HCT116 (cell line): Measurements from ENCODE around the gene ABTB2. TPM values are rescaled to one million over a fixed set of nuclear protein-coding genes. Genes with fewer than 3 reads are reported as not detected.
A peak's percentile ranks its signal among the peaks of the same experiment; 100 is the strongest.

Experiments used
- ATAC-seq: fragments of 200-7000 bp; cut with Tn5 transposase; 2 replicates; pipeline ENCODE4 v1.9.1; 2020; ENCODE audit warnings: mild to moderate bottlenecking, moderate library complexity
- BruUV-seq: library from RNA; stranded (reverse); fragments of 400-500 nt; replicated peaks from 2 replicates; lab custom pipeline; 2021; lab: Mats Ljungman, UMichigan
- CTCF ChIA-PET: fragments of 300-600 bp; sonication (Branson Sonifier 250); formaldehyde crosslinking; loops from one replicate; lab custom pipeline; 2021; ENCODE audit warnings: antibody characterized with exemption; lab: Charles Lee
- POLR2A ChIA-PET: fragments of 300-600, 350-600 bp; sonication (Branson Sonifier 250); formaldehyde crosslinking; loops from one replicate; lab custom pipeline; 2021; ENCODE audit warnings: antibody characterized with exemption; lab: Charles Lee
- RAD21 ChIA-PET, 2 experiments: fragments of 300-600 bp; sonication (Branson Sonifier 250); formaldehyde crosslinking; loops; one replicate each; lab custom pipeline; 2023; ENCODE audit warnings: low total read pairs in 2 of 2; ENCODE audit not compliant: uncharacterized antibody in 2 of 2, unreplicated experiment in 2 of 2, low non-redundant PET in 1 of 2; lab: Charles Lee
- DNase-seq: peaks from one replicate; pipeline ENCODE4 v3.0.0-alpha.2; 2010; ENCODE audit warnings: low read depth, low spot score
- H2AFZ ChIP-seq: fragments of 200-600 bp; shearing (Covaris generic), sonication (generic); 2 replicates; pipeline ENCODE4 v1.6.1; 2017; ENCODE audit warnings: low read depth, mixed run types, mixed read lengths, antibody characterized with exemption, low read length; ENCODE audit not compliant: poor library complexity, severe bottlenecking
- H3K27ac ChIP-seq: 2 replicates; pipeline ENCODE4 v1.5.1; 2012; ENCODE audit warnings: low read depth, low read length
- H3K27me3 ChIP-seq: fragments of 200-600 bp; sonication (generic); 2 replicates; pipeline ENCODE4 v1.6.1; 2016; ENCODE audit warnings: mixed run types, low read length, mixed read lengths; ENCODE audit not compliant: insufficient read depth
- H3K36me3 ChIP-seq, 2 experiments: fragments of 200-500 bp in 1 of 2; fragments of 200-600 bp in 1 of 2; sonication (Bioruptor generic) in 1 of 2; sonication (generic) in 1 of 2; 2 replicates each; pipeline versions ENCODE4 v1.5.1 to v1.6.1; 2014 to 2016; ENCODE audit warnings: low read length in 2 of 2, inconsistent platforms in 1 of 2, mixed read lengths in 1 of 2, mixed run types in 1 of 2; ENCODE audit not compliant: insufficient read depth in 2 of 2, control insufficient read depth in 1 of 2
- H3K4me1 ChIP-seq, 2 experiments: fragments of 200-600 bp in 1 of 2; sonication (generic) in 1 of 2; 2 replicates each; pipeline versions ENCODE4 v1.5.1 to v1.6.1; 2012 to 2017; ENCODE audit warnings: low read length in 2 of 2, inconsistent platforms in 1 of 2, mild to moderate bottlenecking in 1 of 2, mixed read lengths in 1 of 2, mixed run types in 1 of 2, moderate library complexity in 1 of 2; ENCODE audit not compliant: insufficient read depth in 2 of 2, control insufficient read depth in 1 of 2
- H3K4me2 ChIP-seq: fragments of 200-600 bp; sonication (generic); 2 replicates; pipeline ENCODE4 v1.6.1; 2017; ENCODE audit warnings: mixed run types, low read length, mixed read lengths
- H3K4me3 ChIP-seq, 2 experiments: fragments of 200-600 bp in 1 of 2; sonication (generic) in 1 of 2; replicated peaks in 1 of 2; 2 replicates each; pipeline ENCODE4 v1.5.1; 2011 to 2016; ENCODE audit warnings: low read length in 2 of 2, control low read depth in 1 of 2, low read depth in 1 of 2, mild to moderate bottlenecking in 1 of 2, mixed read lengths in 1 of 2, mixed run types in 1 of 2
- H3K79me2 ChIP-seq: fragments of 200-600 bp; sonication (generic); 2 replicates; pipeline ENCODE4 v1.6.1; 2017; ENCODE audit warnings: mild to moderate bottlenecking, mixed run types, low read length, moderate library complexity, mixed read lengths; ENCODE audit not compliant: insufficient read depth
- H3K9ac ChIP-seq: fragments of 200-600 bp; sonication (generic); 2 replicates; pipeline ENCODE4 v1.6.1; 2016; ENCODE audit warnings: low read length, mixed read lengths
- H3K9me2 ChIP-seq: fragments of 200-600 bp; sonication (generic), shearing (Covaris generic); 2 replicates; pipeline ENCODE4 v1.6.1; 2017; ENCODE audit warnings: mixed run types, mild to moderate bottlenecking, moderate library complexity; ENCODE audit not compliant: insufficient read depth
- H3K9me3 ChIP-seq, 2 experiments: fragments of 200-500 bp in 1 of 2; fragments of 200-600 bp in 1 of 2; sonication (Bioruptor generic) in 1 of 2; sonication (generic) in 1 of 2; 2 replicates each; pipeline ENCODE4 v1.6.1; 2014 to 2017; ENCODE audit warnings: low read length in 2 of 2, mixed read lengths in 2 of 2, inconsistent platforms in 1 of 2, low read depth in 1 of 2, mild to moderate bottlenecking in 1 of 2, mixed run types in 1 of 2, moderate library complexity in 1 of 2; ENCODE audit not compliant: control insufficient read depth in 1 of 2, insufficient read depth in 1 of 2
- H4K20me1 ChIP-seq: fragments of 200-600 bp; sonication (generic), shearing (Covaris generic); 2 replicates; pipeline ENCODE4 v1.6.1; 2017; ENCODE audit warnings: mixed run types, mild to moderate bottlenecking, moderate library complexity; ENCODE audit not compliant: insufficient read depth
- CBX3 ChIP-seq: IDR thresholded peaks from 2 replicates; pipeline ENCODE4 v1.6.1; 2012; ENCODE audit warnings: low read depth
- EGR1 ChIP-seq: IDR thresholded peaks from 2 replicates; pipeline ENCODE4 v1.6.1; 2012; ENCODE audit warnings: low read depth
- JUND ChIP-seq: IDR thresholded peaks from 2 replicates; pipeline ENCODE4 v1.6.1; 2012
- POLR2A ChIP-seq: IDR thresholded peaks from 2 replicates; pipeline ENCODE4 v1.7.0; 2011; ENCODE audit warnings: borderline replicate concordance; ENCODE audit not compliant: insufficient read depth, insufficient read length; ENCODE audit errors: extremely low read depth
- POLR2AphosphoS5 ChIP-seq: IDR thresholded peaks from 2 replicates; pipeline ENCODE4 v1.6.1; 2011; ENCODE audit warnings: mild to moderate bottlenecking, low read depth, low read length, moderate library complexity
- RAD21 ChIP-seq: IDR thresholded peaks from 2 replicates; pipeline ENCODE4 v1.6.1; 2012; ENCODE audit warnings: low read depth, mild to moderate bottlenecking
- TCF7L2 ChIP-seq: IDR thresholded peaks from 2 replicates; pipeline ENCODE4 v1.7.0; 2011; ENCODE audit warnings: borderline replicate concordance, inconsistent platforms; ENCODE audit not compliant: insufficient read depth, insufficient read length; ENCODE audit errors: extremely low read depth
- YY1 ChIP-seq: IDR thresholded peaks from 2 replicates; pipeline ENCODE4 v1.6.1; 2011; ENCODE audit warnings: low read length, low read depth, moderate library complexity, mild to moderate bottlenecking; ENCODE audit not compliant: insufficient replicate concordance; ENCODE audit errors: extremely low read depth
- ZFX ChIP-seq: fragments of 450-650 bp; IDR thresholded peaks from 2 replicates; pipeline ENCODE4 v1.6.1; 2017
- intact Hi-C: fragments of 100-400 bp; cut with micrococcal nuclease; formaldehyde crosslinking; loops from 2 replicates; pipeline ENCODE4 v1.10.0; 2022
- total RNA-seq: library from RNA; stranded (reverse); gene quantifications from one replicate; pipeline ENCODE4 v1.2.1, GENCODE V29; 2021; ENCODE audit not compliant: unreplicated experiment
- TF ChIP-seq, protein P1 (sequence below): IDR thresholded peaks from 2 replicates; pipeline ENCODE4 v1.6.1; 2012; ENCODE audit warnings: low read depth
- TF ChIP-seq, protein P2 (sequence below): IDR thresholded peaks from 2 replicates; pipeline ENCODE4 v1.6.1; 2012
- TF ChIP-seq, protein P3 (sequence below), 3 experiments: fragments of 200-600 bp in 1 of 3; sonication (generic) in 1 of 3; IDR thresholded peaks in 2 of 3; conservative IDR thresholded peaks in 1 of 3; 2 replicates each; pipeline ENCODE4 v1.5.1; 2012 to 2017; ENCODE audit warnings: low read depth in 2 of 3, low read length in 2 of 3, antibody characterized with exemption in 1 of 3, borderline replicate concordance in 1 of 3, control low read depth in 1 of 3, mild to moderate bottlenecking in 1 of 3, mixed read lengths in 1 of 3, mixed run types in 1 of 3, moderate library complexity in 1 of 3; ENCODE audit not compliant: insufficient read depth in 1 of 3

Gene ABTB2
- total RNA-seq, 1 experiment from 2014 or later, result 6.8 TPM

DNA sequence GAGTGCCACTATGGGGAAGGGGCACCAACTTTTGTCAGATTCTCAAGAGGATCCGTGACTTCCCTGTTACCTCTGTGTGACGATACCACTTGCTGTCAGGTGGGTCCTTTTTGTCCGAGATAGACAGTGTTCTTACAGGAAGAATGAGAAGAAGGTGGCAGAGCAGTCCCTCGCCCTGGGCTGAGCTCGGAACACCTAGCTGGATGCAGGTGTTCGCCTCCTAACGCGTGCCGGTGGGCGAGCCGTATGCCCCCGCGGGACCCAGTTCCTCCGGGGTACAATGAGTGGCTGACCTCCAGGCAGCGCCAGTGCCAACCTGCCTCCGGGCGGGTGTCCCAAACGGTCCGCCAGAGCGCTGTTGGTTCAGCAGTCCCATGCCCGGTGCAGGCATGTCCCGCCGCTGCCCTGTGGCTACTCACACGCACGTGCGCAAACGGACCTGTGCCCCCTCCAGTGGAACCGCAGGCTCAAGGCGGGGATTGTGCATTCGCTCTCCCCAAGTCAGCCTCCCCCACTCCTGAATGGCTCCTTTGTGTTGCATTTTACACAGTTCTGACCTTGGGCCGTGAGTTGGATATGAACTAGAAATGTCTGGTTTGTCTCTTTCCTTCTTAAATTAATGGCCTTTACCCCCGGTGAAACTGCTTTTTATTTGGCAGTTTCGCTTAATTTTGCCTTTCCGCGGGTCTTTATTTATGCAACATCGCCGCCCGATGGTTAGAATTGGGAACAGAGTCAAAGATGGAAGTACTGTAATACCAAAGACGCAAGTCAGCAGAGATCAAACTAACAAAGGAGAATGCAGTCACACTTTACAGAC, 1.1 kb upstream of the ABTB2 start:
- BruUV-seq, result no TSS peak
- ChIA-PET POLR2A (interaction anchor here (0.7 to 2.9 kb wide), 7 partner anchors 12 to 310 kb away, joined by 3 to 22 read pairs (median 11); no protein-coding TSS in a partner anchor), RAD21 (interaction anchor here (1.0 to 4.0 kb wide), 5 partner anchors 133 to 186 kb away, joined by 3 to 33 read pairs (median 4); no protein-coding TSS in a partner anchor), CTCF (interaction anchor here (0.9 to 4.3 kb wide), 6 partner anchors 107 to 254 kb away, joined by 3 to 93 read pairs (median 4); no protein-coding TSS in a partner anchor)
- H3K9me3 ChIP-seq, result no peaks in the 10 kb centered on the region
- no peaks in the 10 kb centered on the region for H3K36me3 ChIP-seq
- peak overlapping the region; percentile 74 for H3K9ac ChIP-seq
- peak overlapping the region; percentile 92 for H2AFZ ChIP-seq
- H3K4me1 ChIP-seq, result peaks cover 3 to 30% of the 10 kb centered on the region in 2 experiments; a peak in 3 of 4 replicates
- peak overlapping the region; percentile 56 to 63 for H3K4me3 ChIP-seq
- TF ChIP-seq EGR1, result no peak
- TF ChIP-seq, protein P1, sequence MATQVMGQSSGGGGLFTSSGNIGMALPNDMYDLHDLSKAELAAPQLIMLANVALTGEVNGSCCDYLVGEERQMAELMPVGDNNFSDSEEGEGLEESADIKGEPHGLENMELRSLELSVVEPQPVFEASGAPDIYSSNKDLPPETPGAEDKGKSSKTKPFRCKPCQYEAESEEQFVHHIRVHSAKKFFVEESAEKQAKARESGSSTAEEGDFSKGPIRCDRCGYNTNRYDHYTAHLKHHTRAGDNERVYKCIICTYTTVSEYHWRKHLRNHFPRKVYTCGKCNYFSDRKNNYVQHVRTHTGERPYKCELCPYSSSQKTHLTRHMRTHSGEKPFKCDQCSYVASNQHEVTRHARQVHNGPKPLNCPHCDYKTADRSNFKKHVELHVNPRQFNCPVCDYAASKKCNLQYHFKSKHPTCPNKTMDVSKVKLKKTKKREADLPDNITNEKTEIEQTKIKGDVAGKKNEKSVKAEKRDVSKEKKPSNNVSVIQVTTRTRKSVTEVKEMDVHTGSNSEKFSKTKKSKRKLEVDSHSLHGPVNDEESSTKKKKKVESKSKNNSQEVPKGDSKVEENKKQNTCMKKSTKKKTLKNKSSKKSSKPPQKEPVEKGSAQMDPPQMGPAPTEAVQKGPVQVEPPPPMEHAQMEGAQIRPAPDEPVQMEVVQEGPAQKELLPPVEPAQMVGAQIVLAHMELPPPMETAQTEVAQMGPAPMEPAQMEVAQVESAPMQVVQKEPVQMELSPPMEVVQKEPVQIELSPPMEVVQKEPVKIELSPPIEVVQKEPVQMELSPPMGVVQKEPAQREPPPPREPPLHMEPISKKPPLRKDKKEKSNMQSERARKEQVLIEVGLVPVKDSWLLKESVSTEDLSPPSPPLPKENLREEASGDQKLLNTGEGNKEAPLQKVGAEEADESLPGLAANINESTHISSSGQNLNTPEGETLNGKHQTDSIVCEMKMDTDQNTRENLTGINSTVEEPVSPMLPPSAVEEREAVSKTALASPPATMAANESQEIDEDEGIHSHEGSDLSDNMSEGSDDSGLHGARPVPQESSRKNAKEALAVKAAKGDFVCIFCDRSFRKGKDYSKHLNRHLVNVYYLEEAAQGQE, result no peak
- no peak for TF ChIP-seq TCF7L2
- TF ChIP-seq JUND, result no peak
- no peak for TF ChIP-seq ZFX
- TF ChIP-seq RAD21, result peak; percentile 96
- no peak for TF ChIP-seq CBX3
- peak; percentile 31; the same call in 1 of the 2 replicates for TF ChIP-seq POLR2AphosphoS5
- TF ChIP-seq, protein P2, sequence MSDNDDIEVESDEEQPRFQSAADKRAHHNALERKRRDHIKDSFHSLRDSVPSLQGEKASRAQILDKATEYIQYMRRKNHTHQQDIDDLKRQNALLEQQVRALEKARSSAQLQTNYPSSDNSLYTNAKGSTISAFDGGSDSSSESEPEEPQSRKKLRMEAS, result peak; percentile 92
- TF ChIP-seq POLR2A, result peak; percentile 24
- TF ChIP-seq, protein P3, sequence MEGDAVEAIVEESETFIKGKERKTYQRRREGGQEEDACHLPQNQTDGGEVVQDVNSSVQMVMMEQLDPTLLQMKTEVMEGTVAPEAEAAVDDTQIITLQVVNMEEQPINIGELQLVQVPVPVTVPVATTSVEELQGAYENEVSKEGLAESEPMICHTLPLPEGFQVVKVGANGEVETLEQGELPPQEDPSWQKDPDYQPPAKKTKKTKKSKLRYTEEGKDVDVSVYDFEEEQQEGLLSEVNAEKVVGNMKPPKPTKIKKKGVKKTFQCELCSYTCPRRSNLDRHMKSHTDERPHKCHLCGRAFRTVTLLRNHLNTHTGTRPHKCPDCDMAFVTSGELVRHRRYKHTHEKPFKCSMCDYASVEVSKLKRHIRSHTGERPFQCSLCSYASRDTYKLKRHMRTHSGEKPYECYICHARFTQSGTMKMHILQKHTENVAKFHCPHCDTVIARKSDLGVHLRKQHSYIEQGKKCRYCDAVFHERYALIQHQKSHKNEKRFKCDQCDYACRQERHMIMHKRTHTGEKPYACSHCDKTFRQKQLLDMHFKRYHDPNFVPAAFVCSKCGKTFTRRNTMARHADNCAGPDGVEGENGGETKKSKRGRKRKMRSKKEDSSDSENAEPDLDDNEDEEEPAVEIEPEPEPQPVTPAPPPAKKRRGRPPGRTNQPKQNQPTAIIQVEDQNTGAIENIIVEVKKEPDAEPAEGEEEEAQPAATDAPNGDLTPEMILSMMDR (IDR thresholded peaks at IDR 0.05 in 2 of 3, conservative IDR thresholded peaks at IDR 0.05 in 1 of 3; ENCODE audit: borderline replicate concordance in 1 of 3, insufficient read depth in 1 of 3, low read depth in 2 of 3, low read length in 2 of 3), result peak; percentile 68 to 99 (median 97)
- TF ChIP-seq YY1, result peak; percentile 49
- no peaks in the 10 kb centered on the region for H3K27me3 ChIP-seq
- H4K20me1 ChIP-seq, result no peaks in the 10 kb centered on the region
- H3K9me2 ChIP-seq, result no peaks in the 10 kb centered on the region
- peak overlapping the region; percentile 97 for H3K4me2 ChIP-seq
- ATAC-seq (peak; percentile 56), DNase-seq (peak; percentile 68)
- peaks cover 6% of the 10 kb centered on the region; the same call in 1 of the 2 replicates for H3K79me2 ChIP-seq
- H3K27ac ChIP-seq, result peak overlapping the region; percentile 62
- intact Hi-C loops, result loop anchor here (1.0 to 5.0 kb wide), 10 partner anchors 97 to 551 kb away; partner anchors contain the start of gene NAT10
